Measurements from ENCODE around the gene ACKR4. TPM values are rescaled to one million over a fixed set of nuclear protein-coding genes. Genes with fewer than 3 reads are reported as not detected.
"Not testable (repeated sequence)": the region's sequence is repeated elsewhere in the genome, so short reads cannot be mapped to it uniquely, and the experiment has no call there.

ACKR4 gene
- total RNA-seq, 4 donors from 2014 or later = 0.81 to 3.2 TPM; not detected in 2

- Histone ChIP-seq H3K4me3 (no peak overlapping the region), H3K27ac (no peak overlapping the region), H3K9me3 (no peaks in the 10 kb centered on the region), H3K27me3 (no peaks in the 10 kb centered on the region), H3K4me1 (no peaks in the 10 kb centered on the region), H3K36me3 (peaks cover 11 to 76% of the 10 kb centered on the region in 2 donors)
- TF ChIP-seq POLR2AphosphoS5 (IDR thresholded peaks at IDR 0.05) (no peak), POLR2A (IDR thresholded peaks at IDR 0.05) (no peak), EP300 (IDR thresholded peaks at IDR 0.05) (no peak), CTCF (IDR thresholded peaks at IDR 0.05) (no peak)
- ATAC-seq = no peak
These were observed 41.6 kb downstream of the ACKR4 start for GRCh38 chr3:132638706-132639105.

- not testable (repeated sequence) for ATAC-seq, H3K4me1 ChIP-seq, H3K4me3 ChIP-seq, H3K27me3 ChIP-seq, H3K9me3 ChIP-seq, H3K27ac ChIP-seq
- H3K36me3 ChIP-seq = peaks cover 11 to 63% of the 10 kb centered on the region in 2 donors
- WGBS, 2 donors (ENCODE audit: low coverage in 1 of 2) = 90% methylated on average over 2 of the region's 2 CpGs; no CpG with 5 or more reads in 1 of the 2 donors
These were observed 44.4 kb downstream of the ACKR4 start for GRCh38 chr3:132641427-132641826.

GRCh38 chr3:132641837-132642538, 44.9 kb downstream of the ACKR4 start:
- no peaks in the 10 kb centered on the region for H3K27me3 ChIP-seq
- H3K4me3 ChIP-seq = no peak overlapping the region
- ATAC-seq = peak; percentile 46
- H3K27ac ChIP-seq = no peak overlapping the region
- peaks cover 11 to 57% of the 10 kb centered on the region in 2 donors for H3K36me3 ChIP-seq
- TF ChIP-seq POLR2A (IDR thresholded peaks at IDR 0.05) = no peak
- no peak for TF ChIP-seq POLR2AphosphoS5 (IDR thresholded peaks at IDR 0.05)
- TF ChIP-seq CTCF (IDR thresholded peaks at IDR 0.05) = peak; percentile 65 to 79 (median 74)
- TF ChIP-seq EP300 (IDR thresholded peaks at IDR 0.05) = no peak
- H3K9me3 ChIP-seq = no peaks in the 10 kb centered on the region
- H3K4me1 ChIP-seq = no peaks in the 10 kb centered on the region
- 50 to 68% methylated on average over 5 of the region's 5 CpGs for WGBS, 2 donors (ENCODE audit: low coverage in 1 of 2)

- Histone ChIP-seq H3K27me3 (no peaks in the 10 kb centered on the region), H3K4me3 (no peak overlapping the region), H3K36me3 (peaks cover 10 to 52% of the 10 kb centered on the region in 2 donors), H3K4me1 (no peaks in the 10 kb centered on the region), H3K27ac (no peak overlapping the region), H3K9me3 (no peaks in the 10 kb centered on the region)
- no peak for ATAC-seq
- WGBS, 2 donors (ENCODE audit: low coverage in 1 of 2) = 56 to 58% methylated on average over 2 of the region's 2 CpGs
- TF ChIP-seq CTCF (IDR thresholded peaks at IDR 0.05) (no peak), POLR2A (IDR thresholded peaks at IDR 0.05) (no peak), POLR2AphosphoS5 (IDR thresholded peaks at IDR 0.05) (no peak), EP300 (IDR thresholded peaks at IDR 0.05) (no peak)
These were observed 45.4 kb downstream of the ACKR4 start for GRCh38 chr3:132642539-132642847.

GRCh38 chr3:132643366-132643765, 46.3 kb downstream of the ACKR4 start:
- H3K36me3 ChIP-seq = peaks cover 5 to 43% of the 10 kb centered on the region in 2 donors
- no peak for ATAC-seq
- no peak overlapping the region for H3K4me3 ChIP-seq
- H3K4me1 ChIP-seq = no peaks in the 10 kb centered on the region
- no peak overlapping the region for H3K27ac ChIP-seq
- H3K9me3 ChIP-seq = no peaks in the 10 kb centered on the region
- 71 to 79% methylated on average over 2 of the region's 2 CpGs for WGBS, 2 donors (ENCODE audit: low coverage in 1 of 2)
- H3K27me3 ChIP-seq = no peaks in the 10 kb centered on the region
- TF ChIP-seq EP300 (IDR thresholded peaks at IDR 0.05) (no peak), POLR2AphosphoS5 (IDR thresholded peaks at IDR 0.05) (no peak), POLR2A (IDR thresholded peaks at IDR 0.05) (no peak), CTCF (IDR thresholded peaks at IDR 0.05) (no peak)

All from gastroesophageal sphincter (tissue), 4 donors.